IPS DF 4.7 (cell line): ENCODE measurements around the gene DDTL.
"Not testable (repeated sequence)": the region's sequence is repeated elsewhere in the genome, so short reads cannot be mapped to it uniquely, and the experiment has no call there.

Experiments
- DNase-seq: peaks from one replicate; pipeline ENCODE4 v3.0.0-alpha.2; 2013; ENCODE audit warnings: low spot score; ENCODE audit errors: extremely low read depth

DDTL gene

GRCh38 chr22:23966568-23966967 is at the start of gene DDTL:
Gene DDTL (plus strand): TSS chr22:23966888. CDS start chr22:23966915, 27 bp downstream.
- not testable (repeated sequence) for DNase-seq

- DNase-seq, result not testable (repeated sequence)
These were observed 46.4 kb upstream of the DDTL start for GRCh38 chr22:23920267-23920611.

GRCh38 chr22:23921586-23922201 is 45.0 kb upstream of the DDTL start:
- DNase-seq, result not testable (repeated sequence)

- no peak for DNase-seq
These were observed 43.8 kb upstream of the DDTL start for GRCh38 chr22:23922921-23923320.

- DNase-seq, result no peak
These were observed 41.6 kb upstream of the DDTL start for GRCh38 chr22:23925020-23925606.

GRCh38 chr22:23926561-23926960 is 40.1 kb upstream of the DDTL start:
- DNase-seq, result no peak

GRCh38 chr22:23938328-23939016 is 28.2 kb upstream of the DDTL start:
- no peak for DNase-seq

GRCh38 chr22:23939017-23939357 is 27.7 kb upstream of the DDTL start:
- no peak for DNase-seq

GRCh38 chr22:23940166-23940565 is 26.5 kb upstream of the DDTL start:
- DNase-seq, result not testable (repeated sequence)

GRCh38 chr22:23947391-23947790 is 19.3 kb upstream of the DDTL start:
- DNase-seq, result not testable (repeated sequence)

- DNase-seq, result not testable (repeated sequence)
These were observed 16.9 kb upstream of the DDTL start for GRCh38 chr22:23949764-23950163.

GRCh38 chr22:23951383-23951782 is 15.3 kb upstream of the DDTL start:
- not testable (repeated sequence) for DNase-seq

GRCh38 chr22:23952794-23953405 is 13.8 kb upstream of the DDTL start:
- DNase-seq, result not testable (repeated sequence)

GRCh38 chr22:23953485-23953884 is 13.2 kb upstream of the DDTL start:
- DNase-seq, result not testable (repeated sequence)

GRCh38 chr22:23954193-23954990 is 12.3 kb upstream of the DDTL start:
- not testable (repeated sequence) for DNase-seq

- not testable (repeated sequence) for DNase-seq
These were observed 11.7 kb upstream of the DDTL start for GRCh38 chr22:23954991-23955305.

GRCh38 chr22:23955886-23956285 is 10.8 kb upstream of the DDTL start:
- not testable (repeated sequence) for DNase-seq

- DNase-seq, result peak; percentile 60
These were observed 10.3 kb upstream of the DDTL start for GRCh38 chr22:23956301-23956900.

GRCh38 chr22:23961084-23961771 is 5.5 kb upstream of the DDTL start, which contains the start of gene GSTT2B:
Gene GSTT2B (minus strand): TSS chr22:23961195. CDS start chr22:23961131, 64 bp downstream.
- DNase-seq, result not testable (repeated sequence)

GRCh38 chr22:23966094-23966493 is 594 bp upstream of the DDTL start:
- not testable (repeated sequence) for DNase-seq
